OCI-LY3 (cell line): ENCODE data around the gene POLD2.

Source experiments
- H2AFZ ChIP-seq: fragments of 200-600, 300-600 bp; shearing (Covaris generic); 2 replicates; pipeline ENCODE4 v1.6.0; 2014; ENCODE audit warnings: antibody characterized with exemption, low read depth, low read length
- H3K27ac ChIP-seq: fragments of 200-600, 300-600 bp; sonication (generic); 2 replicates; pipeline ENCODE4 v1.5.1; 2014; ENCODE audit warnings: mild to moderate bottlenecking, low read length, moderate library complexity, mixed read lengths
- H3K27me3 ChIP-seq: fragments of 200-600, 300-600 bp; sonication (generic); 2 replicates; pipeline ENCODE4 v1.6.1; 2014; ENCODE audit warnings: low read depth, low read length, mixed read lengths
- H3K36me3 ChIP-seq: fragments of 200-600, 300-600 bp; sonication (generic); replicated peaks from 2 replicates; pipeline ENCODE3; 2014; ENCODE audit warnings: low read depth, low read length, mixed read lengths
- H3K4me1 ChIP-seq: fragments of 300-600, 200-600 bp; sonication (generic); 2 replicates; pipeline ENCODE4 v1.6.1; 2014; ENCODE audit warnings: low read length, mixed read lengths
- H3K4me2 ChIP-seq: fragments of 200-600, 300-600 bp; sonication (generic); 2 replicates; pipeline ENCODE4 v1.6.1; 2014; ENCODE audit warnings: low read length, mixed read lengths
- H3K4me3 ChIP-seq: fragments of 300-600, 200-600 bp; sonication (generic); 2 replicates; pipeline ENCODE4 v1.5.1; 2014; ENCODE audit warnings: antibody characterized with exemption, mild to moderate bottlenecking, low read length, moderate library complexity
- H3K79me2 ChIP-seq: fragments of 300-600, 200-600 bp; shearing (Covaris generic); 2 replicates; pipeline ENCODE4 v1.6.1; 2014; ENCODE audit warnings: mild to moderate bottlenecking, low read length, mixed read lengths
- H3K9ac ChIP-seq: fragments of 300-600, 200-600 bp; shearing (Covaris generic); 2 replicates; pipeline ENCODE4 v1.6.0; 2014; ENCODE audit warnings: mild to moderate bottlenecking, low read length, moderate library complexity
- H3K9me3 ChIP-seq: fragments of 200-600, 300-600 bp; shearing (Covaris generic); 2 replicates; pipeline ENCODE4 v1.6.1; 2014; ENCODE audit warnings: low read length, mixed read lengths; ENCODE audit not compliant: insufficient read depth
- H4K20me1 ChIP-seq: fragments of 200-600, 300-600 bp; sonication (generic); 2 replicates; pipeline ENCODE4 v1.6.1; 2016; ENCODE audit warnings: low read length, mixed read lengths; ENCODE audit not compliant: insufficient read depth
- EZH2phosphoT487 ChIP-seq: fragments of 200-600 bp; shearing (Covaris generic); IDR thresholded peaks from 2 replicates; pipeline ENCODE4 v1.6.1; 2018; ENCODE audit warnings: antibody characterized with exemption, mixed run types, low read depth
- TF ChIP-seq, protein P1 (sequence below): fragments of 200-600, 300-600 bp; sonication (generic); IDR thresholded peaks from 2 replicates; pipeline ENCODE4 v1.5.1; 2014; ENCODE audit warnings: antibody characterized with exemption, low read length, low read depth

POLD2 gene

DNA sequence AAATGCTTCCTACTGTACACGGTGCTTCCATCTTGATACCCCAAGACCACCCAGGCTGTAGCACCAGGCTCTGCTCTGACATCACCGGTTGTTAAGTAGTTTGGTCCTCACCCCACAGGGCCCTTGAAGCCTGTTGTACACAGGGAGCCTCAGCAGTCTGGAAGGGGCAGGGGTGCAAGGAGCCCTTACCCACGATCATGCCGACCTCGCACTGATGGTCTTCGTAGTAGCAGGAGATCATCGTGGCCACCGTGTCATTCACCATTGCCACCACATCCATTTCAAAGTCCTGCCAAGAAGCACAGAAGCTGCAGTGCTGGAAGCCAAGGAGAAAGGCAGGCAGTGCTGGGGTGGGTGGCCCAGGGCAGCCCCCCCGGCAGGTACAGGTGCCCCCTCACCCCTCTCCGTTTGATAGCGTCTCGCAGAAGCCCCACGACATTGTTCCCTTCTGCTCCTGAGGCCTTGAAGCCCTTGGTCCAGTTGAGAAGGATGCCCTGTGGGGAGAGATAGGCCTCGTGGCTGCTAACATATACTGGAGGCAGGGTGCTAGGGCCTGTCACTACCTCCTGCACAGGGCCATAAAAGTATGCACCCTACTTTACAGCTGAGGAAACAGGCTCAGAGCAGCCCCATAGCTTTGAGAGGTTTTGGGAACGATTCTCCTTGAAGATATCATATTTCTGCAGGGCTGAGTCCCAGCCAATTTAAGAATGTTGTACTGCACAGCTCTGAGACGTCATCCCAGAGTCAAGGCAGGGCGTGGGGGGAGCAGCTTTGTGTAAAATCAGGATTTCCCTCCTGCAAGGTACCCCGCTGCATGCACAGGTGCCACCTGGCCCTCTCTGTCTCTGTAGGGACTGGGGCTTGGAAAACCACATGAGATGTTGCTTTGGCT is 26.5 kb upstream of the POLD2 start:
- TF ChIP-seq, protein P1, sequence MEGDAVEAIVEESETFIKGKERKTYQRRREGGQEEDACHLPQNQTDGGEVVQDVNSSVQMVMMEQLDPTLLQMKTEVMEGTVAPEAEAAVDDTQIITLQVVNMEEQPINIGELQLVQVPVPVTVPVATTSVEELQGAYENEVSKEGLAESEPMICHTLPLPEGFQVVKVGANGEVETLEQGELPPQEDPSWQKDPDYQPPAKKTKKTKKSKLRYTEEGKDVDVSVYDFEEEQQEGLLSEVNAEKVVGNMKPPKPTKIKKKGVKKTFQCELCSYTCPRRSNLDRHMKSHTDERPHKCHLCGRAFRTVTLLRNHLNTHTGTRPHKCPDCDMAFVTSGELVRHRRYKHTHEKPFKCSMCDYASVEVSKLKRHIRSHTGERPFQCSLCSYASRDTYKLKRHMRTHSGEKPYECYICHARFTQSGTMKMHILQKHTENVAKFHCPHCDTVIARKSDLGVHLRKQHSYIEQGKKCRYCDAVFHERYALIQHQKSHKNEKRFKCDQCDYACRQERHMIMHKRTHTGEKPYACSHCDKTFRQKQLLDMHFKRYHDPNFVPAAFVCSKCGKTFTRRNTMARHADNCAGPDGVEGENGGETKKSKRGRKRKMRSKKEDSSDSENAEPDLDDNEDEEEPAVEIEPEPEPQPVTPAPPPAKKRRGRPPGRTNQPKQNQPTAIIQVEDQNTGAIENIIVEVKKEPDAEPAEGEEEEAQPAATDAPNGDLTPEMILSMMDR = no peak
- TF ChIP-seq EZH2phosphoT487 = no peak
- Histone ChIP-seq H4K20me1 (no peaks in the 10 kb centered on the region), H3K27ac (peak overlapping the region; percentile 91), H3K27me3 (no peaks in the 10 kb centered on the region), H3K9ac (peak overlapping the region; percentile 51), H3K4me2 (peak overlapping the region; percentile 80), H3K9me3 (no peaks in the 10 kb centered on the region), H3K4me3 (peak overlapping the region; percentile 37), H3K36me3 (no peaks in the 10 kb centered on the region), H3K4me1 (peaks cover 38% of the 10 kb centered on the region), H2AFZ (no peak overlapping the region), H3K79me2 (no peaks in the 10 kb centered on the region)

DNA sequence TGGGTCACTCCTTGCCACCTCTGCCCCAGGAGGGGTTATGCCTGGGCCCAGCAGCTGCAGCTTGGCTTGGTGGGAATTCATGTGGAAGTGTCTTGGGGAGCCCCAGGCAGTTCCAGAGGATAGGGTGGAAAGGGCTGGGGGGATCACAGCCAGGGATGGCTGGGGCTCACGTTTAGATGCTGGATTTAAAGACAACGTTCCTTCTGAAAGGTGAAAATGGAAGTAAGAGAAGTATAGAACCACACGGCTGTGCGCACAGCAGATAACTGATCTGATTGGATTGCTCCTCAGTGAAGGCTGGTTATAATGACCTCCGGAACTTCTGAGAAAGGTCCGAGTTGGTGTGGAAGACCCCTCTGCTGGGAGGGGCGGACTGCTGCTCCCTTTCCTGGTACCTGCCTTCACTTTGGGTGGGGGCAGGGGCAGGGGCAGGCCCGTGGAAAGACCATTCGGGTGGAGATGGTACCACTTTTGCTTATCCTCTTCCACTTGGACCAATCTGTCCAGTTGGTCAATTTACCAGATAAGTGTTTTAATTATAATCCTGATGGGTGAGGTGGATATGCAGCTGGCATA is 25.7 kb upstream of the POLD2 start:
- peak overlapping the region; percentile 91; the same call in 1 of the 2 replicates for H3K27ac ChIP-seq

DNA sequence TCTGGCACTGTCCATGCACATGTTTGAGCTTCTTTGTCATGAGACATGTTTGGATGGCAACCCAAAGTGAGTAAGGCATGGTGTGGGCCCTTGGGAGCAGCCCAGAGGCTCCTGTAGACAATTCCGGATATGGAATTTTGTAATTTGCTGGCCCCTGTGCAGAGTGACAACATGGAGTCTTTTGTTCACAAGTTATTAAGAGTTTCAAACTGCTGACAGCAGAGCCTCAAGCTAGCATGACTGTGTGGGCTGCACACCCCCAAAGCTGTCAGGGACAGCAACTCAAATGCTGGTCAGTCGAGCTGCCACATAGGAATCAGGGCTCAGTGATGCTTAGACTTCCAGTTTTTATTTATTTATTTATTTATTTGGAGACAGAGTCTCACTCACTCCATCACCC is 24.8 kb upstream of the POLD2 start:
- Histone ChIP-seq H3K4me1 (peaks cover 38% of the 10 kb centered on the region), H3K27me3 (no peaks in the 10 kb centered on the region), H3K27ac (no peak overlapping the region), H3K36me3 (no peaks in the 10 kb centered on the region), H2AFZ (no peak overlapping the region), H3K4me2 (no peak overlapping the region), H3K9ac (no peak overlapping the region), H4K20me1 (no peaks in the 10 kb centered on the region), H3K9me3 (no peaks in the 10 kb centered on the region), H3K79me2 (no peaks in the 10 kb centered on the region), H3K4me3 (no peak overlapping the region)
- TF ChIP-seq, protein P1 = no peak
- no peak for TF ChIP-seq EZH2phosphoT487

More for the DNA sequence above, 25.7 kb upstream of the POLD2 start:
- Histone ChIP-seq H3K9me3 (no peaks in the 10 kb centered on the region), H3K27me3 (no peaks in the 10 kb centered on the region), H3K4me2 (peak overlapping the region; percentile 80), H3K4me3 (no peak overlapping the region), H3K36me3 (no peaks in the 10 kb centered on the region), H4K20me1 (no peaks in the 10 kb centered on the region), H3K79me2 (no peaks in the 10 kb centered on the region), H3K9ac (no peak overlapping the region), H2AFZ (no peak overlapping the region), H3K4me1 (peaks cover 38% of the 10 kb centered on the region)
- TF ChIP-seq, protein P1 = no peak
- TF ChIP-seq EZH2phosphoT487 = no peak
